Prostate gland (tissue), 2 donors: ENCODE data around the gene TUSC7.

Source experiments
- POLR2A ChIP-seq: fragments of 450-650 bp; IDR thresholded peaks from one replicate; pipeline ENCODE4 v1.6.1; 2016; ENCODE audit warnings: antibody characterized with exemption, mild to moderate bottlenecking
- POLR2AphosphoS5 ChIP-seq: sonication (generic); formaldehyde crosslinking; IDR thresholded peaks from one replicate; pipeline ENCODE4 v1.6.1; 2017; ENCODE audit warnings: antibody characterized with exemption
- TF ChIP-seq, protein P1 (sequence below), 4 experiments: fragments of 200-600 bp in 2 of 4; fragments of 450-650 bp in 2 of 4; sonication (generic) in 2 of 4; IDR thresholded peaks; 1 replicate in 3 of 4; 2 replicates in 1 of 4; pipeline ENCODE4 v1.5.1; 2016 to 2019; ENCODE audit warnings: antibody characterized with exemption in 4 of 4, mild to moderate bottlenecking in 2 of 4, moderate library complexity in 2 of 4

- no peak for TF ChIP-seq POLR2A
- TF ChIP-seq, protein P1, sequence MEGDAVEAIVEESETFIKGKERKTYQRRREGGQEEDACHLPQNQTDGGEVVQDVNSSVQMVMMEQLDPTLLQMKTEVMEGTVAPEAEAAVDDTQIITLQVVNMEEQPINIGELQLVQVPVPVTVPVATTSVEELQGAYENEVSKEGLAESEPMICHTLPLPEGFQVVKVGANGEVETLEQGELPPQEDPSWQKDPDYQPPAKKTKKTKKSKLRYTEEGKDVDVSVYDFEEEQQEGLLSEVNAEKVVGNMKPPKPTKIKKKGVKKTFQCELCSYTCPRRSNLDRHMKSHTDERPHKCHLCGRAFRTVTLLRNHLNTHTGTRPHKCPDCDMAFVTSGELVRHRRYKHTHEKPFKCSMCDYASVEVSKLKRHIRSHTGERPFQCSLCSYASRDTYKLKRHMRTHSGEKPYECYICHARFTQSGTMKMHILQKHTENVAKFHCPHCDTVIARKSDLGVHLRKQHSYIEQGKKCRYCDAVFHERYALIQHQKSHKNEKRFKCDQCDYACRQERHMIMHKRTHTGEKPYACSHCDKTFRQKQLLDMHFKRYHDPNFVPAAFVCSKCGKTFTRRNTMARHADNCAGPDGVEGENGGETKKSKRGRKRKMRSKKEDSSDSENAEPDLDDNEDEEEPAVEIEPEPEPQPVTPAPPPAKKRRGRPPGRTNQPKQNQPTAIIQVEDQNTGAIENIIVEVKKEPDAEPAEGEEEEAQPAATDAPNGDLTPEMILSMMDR (IDR thresholded peaks at IDR 0.05), result no peak
- TF ChIP-seq POLR2AphosphoS5, result no peak
Measured at GRCh38 chr3:116740293-116740692, 30.7 kb downstream of the TUSC7 start.
